ENCODE results near the gene HMGCS2. TPM values are rescaled to one million over a fixed set of nuclear protein-coding genes. Genes with fewer than 3 reads are reported as not detected.

HMGCS2 gene
- total and polyA plus RNA-seq, 7 donors: 0.10 to 55.2 (median 14.1) TPM

DNA sequence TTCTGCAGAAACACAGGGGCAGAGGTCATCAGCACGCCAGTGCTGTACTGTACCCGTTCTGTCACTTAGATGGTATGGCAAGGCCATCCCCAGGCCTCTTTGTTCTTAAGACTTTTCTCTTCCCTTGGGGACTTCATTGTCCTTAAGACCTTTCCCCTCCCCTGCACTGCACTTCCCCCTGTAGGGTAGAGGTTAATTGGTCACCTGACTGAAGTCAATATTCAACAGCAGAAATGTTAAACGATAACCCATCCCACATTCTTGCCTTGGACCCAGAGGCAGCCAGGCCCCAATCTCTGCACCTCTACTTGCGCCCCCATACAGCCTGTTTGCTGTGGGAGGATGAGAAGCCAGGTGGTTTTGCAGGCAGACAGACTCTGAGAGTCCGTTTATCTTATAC lies 46.8 kb downstream of the HMGCS2 start:
- no peaks in the 10 kb centered on the region for H3K36me3 ChIP-seq (ENCODE audit: insufficient read depth in 1 of 2, low read depth in 1 of 2)
- intact Hi-C loops (cut with DNase I): no loop called here
- no peak overlapping the region for H3K27ac ChIP-seq
- H3K4me3 ChIP-seq: no peak overlapping the region
- 79 to 89% (median 82%) methylated on average over 5 of the region's 5 CpGs for whole genome bisulfite sequencing, 3 donors
- no peaks in the 10 kb centered on the region for H3K9me3 ChIP-seq
- TF ChIP-seq, protein P1, sequence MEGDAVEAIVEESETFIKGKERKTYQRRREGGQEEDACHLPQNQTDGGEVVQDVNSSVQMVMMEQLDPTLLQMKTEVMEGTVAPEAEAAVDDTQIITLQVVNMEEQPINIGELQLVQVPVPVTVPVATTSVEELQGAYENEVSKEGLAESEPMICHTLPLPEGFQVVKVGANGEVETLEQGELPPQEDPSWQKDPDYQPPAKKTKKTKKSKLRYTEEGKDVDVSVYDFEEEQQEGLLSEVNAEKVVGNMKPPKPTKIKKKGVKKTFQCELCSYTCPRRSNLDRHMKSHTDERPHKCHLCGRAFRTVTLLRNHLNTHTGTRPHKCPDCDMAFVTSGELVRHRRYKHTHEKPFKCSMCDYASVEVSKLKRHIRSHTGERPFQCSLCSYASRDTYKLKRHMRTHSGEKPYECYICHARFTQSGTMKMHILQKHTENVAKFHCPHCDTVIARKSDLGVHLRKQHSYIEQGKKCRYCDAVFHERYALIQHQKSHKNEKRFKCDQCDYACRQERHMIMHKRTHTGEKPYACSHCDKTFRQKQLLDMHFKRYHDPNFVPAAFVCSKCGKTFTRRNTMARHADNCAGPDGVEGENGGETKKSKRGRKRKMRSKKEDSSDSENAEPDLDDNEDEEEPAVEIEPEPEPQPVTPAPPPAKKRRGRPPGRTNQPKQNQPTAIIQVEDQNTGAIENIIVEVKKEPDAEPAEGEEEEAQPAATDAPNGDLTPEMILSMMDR (IDR thresholded peaks at IDR 0.05): no peak
- DNase-seq (no peak), ATAC-seq (no peak)
- H3K4me1 ChIP-seq: no peaks in the 10 kb centered on the region
- H3K27me3 ChIP-seq (ENCODE audit: insufficient read depth in 3 of 3, low read length in 2 of 3): no peaks in the 10 kb centered on the region

DNA sequence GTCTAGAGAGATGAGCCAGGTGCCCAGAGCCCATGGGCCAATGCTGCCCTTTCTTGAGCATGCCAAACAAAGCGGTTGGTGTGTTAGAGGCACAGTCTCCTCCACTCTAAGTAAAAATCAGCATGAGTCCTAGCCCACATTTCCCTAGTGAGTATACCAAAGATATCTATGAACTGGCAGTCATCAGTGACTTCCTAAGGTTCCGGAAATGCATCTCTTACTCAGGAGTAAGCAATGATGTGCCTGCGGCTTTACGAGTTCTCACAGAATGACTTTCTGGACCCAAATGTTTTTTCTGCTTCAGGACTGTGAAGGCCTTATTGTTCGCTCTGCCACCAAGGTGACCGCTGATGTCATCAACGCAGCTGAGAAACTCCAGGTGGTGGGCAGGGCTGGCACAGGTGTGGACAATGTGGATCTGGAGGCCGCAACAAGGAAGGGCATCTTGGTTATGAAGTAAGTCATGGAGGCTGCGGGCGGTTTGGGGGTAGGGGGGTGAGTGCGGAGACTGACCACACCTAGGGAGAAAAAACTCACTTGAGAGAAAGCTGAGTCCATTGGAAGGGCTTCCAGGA lies 47.8 kb downstream of the HMGCS2 start:
- no peak for ATAC-seq
- Histone ChIP-seq H3K27ac (no peak overlapping the region), H3K36me3 (ENCODE audit: insufficient read depth in 1 of 2, low read depth in 1 of 2) (no peaks in the 10 kb centered on the region), H3K4me1 (no peaks in the 10 kb centered on the region), H3K27me3 (ENCODE audit: insufficient read depth in 3 of 3, low read length in 2 of 3) (no peaks in the 10 kb centered on the region), H3K9me3 (no peaks in the 10 kb centered on the region), H3K4me3 (no peak overlapping the region)
- DNase-seq: no peak
- TF ChIP-seq, protein P1 (IDR thresholded peaks at IDR 0.05): no peak
- WGBS, 3 donors: 96 to 97% (median 96%) methylated on average over 11 of the region's 11 CpGs
- intact Hi-C loops (cut with DNase I): no loop called here

GRCh38 chr1:119718972-119719371 lies 49.7 kb downstream of the HMGCS2 start:
- no peak for DNase-seq
- peaks cover 4% of the 10 kb centered on the region for H3K4me1 ChIP-seq
- no peaks in the 10 kb centered on the region for H3K9me3 ChIP-seq
- TF ChIP-seq, protein P1 (IDR thresholded peaks at IDR 0.05): no peak
- 97 to 99% (median 97%) methylated on average over 3 of the region's 3 CpGs for WGBS, 3 donors
- H3K4me3 ChIP-seq: no peak overlapping the region
- H3K36me3 ChIP-seq (ENCODE audit: insufficient read depth in 1 of 2, low read depth in 1 of 2): no peaks in the 10 kb centered on the region
- no peaks in the 10 kb centered on the region for H3K27me3 ChIP-seq (ENCODE audit: insufficient read depth in 3 of 3, low read length in 2 of 3)
- no peak for ATAC-seq
- no peak overlapping the region for H3K27ac ChIP-seq
- intact Hi-C loops (cut with DNase I): no loop called here

DNA sequence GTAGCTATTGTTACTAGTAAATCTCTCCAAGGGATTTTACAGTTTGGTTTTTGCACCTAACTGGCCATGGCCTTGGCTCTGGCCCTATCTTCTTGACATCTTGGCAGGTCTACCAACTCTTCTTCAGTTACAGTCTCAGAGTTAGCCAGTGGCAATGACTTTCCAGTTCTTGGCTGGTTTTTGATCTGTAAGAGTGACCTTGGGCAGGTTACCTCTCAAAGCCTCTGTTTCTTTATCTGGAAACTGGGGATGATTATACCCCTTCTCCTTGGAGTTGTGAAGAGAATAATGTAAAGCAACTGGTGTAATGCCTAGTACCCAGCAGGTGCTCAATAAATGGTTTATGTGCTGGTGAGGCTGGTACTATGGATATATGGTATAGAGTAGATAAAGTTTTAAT lies 50.3 kb downstream of the HMGCS2 start:
- peaks cover 10% of the 10 kb centered on the region for H3K4me1 ChIP-seq
- H3K36me3 ChIP-seq (ENCODE audit: insufficient read depth in 1 of 2, low read depth in 1 of 2): no peaks in the 10 kb centered on the region
- intact Hi-C loops (cut with DNase I): no loop called here
- ATAC-seq (no peak), DNase-seq (no peak)
- no peak overlapping the region for H3K27ac ChIP-seq
- H3K4me3 ChIP-seq: no peak overlapping the region
- no peaks in the 10 kb centered on the region for H3K9me3 ChIP-seq
- no peaks in the 10 kb centered on the region for H3K27me3 ChIP-seq (ENCODE audit: insufficient read depth in 3 of 3, low read length in 2 of 3)
- TF ChIP-seq, protein P1 (IDR thresholded peaks at IDR 0.05): no peak

DNA sequence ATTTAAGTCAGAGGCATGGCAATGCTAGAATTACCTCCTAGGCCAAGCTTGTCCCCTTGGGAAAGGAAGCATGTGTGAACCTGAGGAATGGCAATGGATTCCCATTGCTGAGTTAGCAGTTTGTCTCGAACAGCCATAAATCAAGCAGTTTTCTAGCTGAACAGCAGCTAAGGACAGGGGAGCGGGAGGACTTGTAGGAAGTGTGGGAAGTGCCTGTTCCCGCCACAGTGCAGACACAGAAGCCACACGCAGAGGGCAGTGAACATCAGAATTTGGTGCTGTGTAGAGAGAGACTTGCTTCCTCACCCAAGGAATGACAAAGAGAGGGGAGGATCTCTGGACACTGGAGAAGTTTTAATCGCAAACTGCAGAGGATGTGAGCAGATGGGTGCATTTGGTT lies 53.2 kb downstream of the HMGCS2 start:
- WGBS, 3 donors: 54 to 59% (median 59%) methylated on average over 5 of the region's 5 CpGs
- Histone ChIP-seq H3K36me3 (ENCODE audit: insufficient read depth in 1 of 2, low read depth in 1 of 2) (no peaks in the 10 kb centered on the region), H3K4me1 (peaks cover 19% of the 10 kb centered on the region), H3K9me3 (no peaks in the 10 kb centered on the region), H3K27me3 (ENCODE audit: insufficient read depth in 3 of 3, low read length in 2 of 3) (peaks cover 0 to 16% (median 2%) of the 10 kb centered on the region in 3 donors), H3K4me3 (no peak overlapping the region), H3K27ac (no peak overlapping the region)
- intact Hi-C loops (cut with DNase I): no loop called here
- TF ChIP-seq, protein P1 (IDR thresholded peaks at IDR 0.05): no peak
- ATAC-seq (no peak), DNase-seq (no peak)

Measured in psoas muscle (tissue), 8 donors.